Activated naive CD4-positive, alpha-beta T cell treated with anti-CD3 and anti-CD28 coated beads, Interleukin-2, amount 10 ng/mL, durations not matched to agents 7 days and 5 days (primary cell): ENCODE measurements around the gene PCDH9.

ENCODE experiments used
- CTCF ChIA-PET: fragments of 350-600 bp; sonication (Branson Sonifier 250); formaldehyde crosslinking; loops from one replicate; lab custom pipeline; 2021; ENCODE audit warnings: antibody characterized with exemption; lab: Charles Lee
- DNase-seq: peaks from one replicate; pipeline ENCODE4 v3.0.0-alpha.2; 2020
- H3K27ac Mint-ChIP-seq: one replicate; pipeline ENCODE4 v1.8.0; 2021; ENCODE audit warnings: mild to moderate bottlenecking, moderate library complexity, mixed read lengths
- H3K27me3 Mint-ChIP-seq: one replicate; pipeline ENCODE4 v1.8.0; 2021; ENCODE audit warnings: mild to moderate bottlenecking, mixed read lengths
- H3K36me3 Mint-ChIP-seq: one replicate; pipeline ENCODE4 v1.8.0; 2021; ENCODE audit warnings: mixed read lengths
- H3K4me1 Mint-ChIP-seq: one replicate; pipeline ENCODE4 v1.8.0; 2021; ENCODE audit warnings: mixed read lengths
- H3K4me3 Mint-ChIP-seq: one replicate; pipeline ENCODE4 v1.8.0; 2021; ENCODE audit warnings: mild to moderate bottlenecking, moderate library complexity, mixed read lengths
- H3K9me3 Mint-ChIP-seq: one replicate; pipeline ENCODE4 v1.8.0; 2021; ENCODE audit warnings: mixed read lengths

PCDH9 gene

DNA sequence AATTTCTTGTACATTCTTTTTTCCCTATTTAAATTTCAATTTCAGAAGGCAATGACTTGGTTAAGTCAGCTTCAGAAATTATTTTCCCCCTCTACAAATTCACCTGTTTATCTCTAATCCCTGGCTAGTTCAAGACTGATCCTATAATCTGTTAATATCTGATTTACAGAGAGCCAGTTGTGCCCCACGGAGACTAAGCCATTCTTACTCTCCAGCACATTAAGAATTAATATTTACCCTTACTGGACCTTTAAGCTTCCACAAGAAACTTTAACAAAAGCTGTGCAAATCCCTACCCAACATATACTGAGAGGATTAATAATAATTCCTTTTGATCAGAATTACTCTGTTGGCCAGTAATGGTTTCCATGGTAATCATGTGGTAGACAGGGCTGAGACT is 786.2 kb downstream of the PCDH9 start:
- Mint-ChIP-seq H3K36me3 (no peaks in the 10 kb centered on the region), H3K4me1 (no peaks in the 10 kb centered on the region), H3K4me3 (no peak overlapping the region), H3K27ac (no peak overlapping the region), H3K9me3 (no peaks in the 10 kb centered on the region), H3K27me3 (no peaks in the 10 kb centered on the region)
- DNase-seq: no peak
- CTCF ChIA-PET: no interaction called here

DNA sequence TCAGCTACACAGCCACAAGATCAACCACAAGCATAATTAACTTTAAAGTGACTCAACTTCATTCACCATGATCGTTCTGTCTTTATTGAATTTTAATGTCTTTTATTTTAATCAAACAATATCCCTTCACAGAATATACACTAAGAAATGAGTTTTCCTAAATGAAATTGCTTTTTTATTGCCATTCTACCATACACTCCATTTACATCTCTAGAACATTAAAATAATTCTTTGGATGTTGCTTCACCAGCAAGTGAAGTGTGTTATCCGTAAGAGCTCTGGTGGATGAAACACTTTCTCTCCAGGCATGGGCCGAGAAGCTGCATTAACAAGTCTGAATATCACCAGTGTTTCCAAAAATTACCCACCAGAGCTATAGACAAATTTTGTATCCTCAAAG is 789.2 kb downstream of the PCDH9 start:
- no peak overlapping the region for H3K27ac Mint-ChIP-seq
- no peak overlapping the region for H3K4me3 Mint-ChIP-seq
- no peaks in the 10 kb centered on the region for H3K36me3 Mint-ChIP-seq
- H3K9me3 Mint-ChIP-seq: peaks cover 3% of the 10 kb centered on the region
- no peaks in the 10 kb centered on the region for H3K27me3 Mint-ChIP-seq
- DNase-seq: no peak
- CTCF ChIA-PET: no interaction called here
- H3K4me1 Mint-ChIP-seq: no peaks in the 10 kb centered on the region

DNA sequence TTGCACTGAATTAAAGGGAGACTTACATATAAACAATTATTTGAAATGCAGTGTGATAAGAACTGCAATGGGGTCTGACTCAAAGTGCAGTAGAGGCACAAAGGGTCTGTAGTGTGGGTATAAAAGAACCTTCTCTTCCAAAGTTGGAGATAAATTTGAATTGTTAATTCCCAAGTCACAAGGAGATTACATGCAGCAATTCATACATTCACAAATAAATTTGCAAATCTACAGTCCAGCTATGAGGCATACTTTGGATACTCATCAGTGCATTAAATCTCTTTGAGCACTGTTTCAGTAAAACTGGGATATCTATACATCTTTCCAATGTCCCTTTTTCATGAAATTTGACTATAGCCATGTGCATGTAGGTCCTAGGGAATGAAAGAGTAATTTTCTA is 799.4 kb downstream of the PCDH9 start:
- Mint-ChIP-seq H3K27me3 (no peaks in the 10 kb centered on the region), H3K27ac (no peak overlapping the region), H3K9me3 (no peaks in the 10 kb centered on the region), H3K4me3 (no peak overlapping the region), H3K4me1 (no peaks in the 10 kb centered on the region), H3K36me3 (no peaks in the 10 kb centered on the region)
- CTCF ChIA-PET: no interaction called here
- no peak for DNase-seq

DNA sequence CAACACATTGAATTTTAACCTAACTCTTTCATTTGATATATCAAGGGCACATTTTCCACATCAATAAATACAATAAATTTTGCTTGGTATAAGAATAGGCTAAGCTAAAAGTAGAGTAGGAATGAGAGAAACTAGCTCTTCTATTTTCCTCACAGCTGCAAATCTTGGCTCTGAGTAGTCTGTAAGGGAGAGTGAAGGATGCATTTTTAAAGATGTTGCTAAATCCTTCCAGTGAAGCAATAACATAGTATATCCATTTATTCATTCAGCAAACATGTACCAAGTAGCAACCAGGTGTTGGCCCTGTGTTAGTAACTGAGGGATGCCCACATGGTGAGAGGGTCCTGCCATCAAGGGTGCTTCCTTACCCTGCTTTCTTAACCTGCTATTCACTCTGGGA is 799.9 kb downstream of the PCDH9 start:
- no peaks in the 10 kb centered on the region for H3K27me3 Mint-ChIP-seq
- no peak for DNase-seq
- H3K9me3 Mint-ChIP-seq: no peaks in the 10 kb centered on the region
- H3K36me3 Mint-ChIP-seq: no peaks in the 10 kb centered on the region
- H3K27ac Mint-ChIP-seq: no peak overlapping the region
- H3K4me3 Mint-ChIP-seq: no peak overlapping the region
- CTCF ChIA-PET: no interaction called here
- no peaks in the 10 kb centered on the region for H3K4me1 Mint-ChIP-seq

DNA sequence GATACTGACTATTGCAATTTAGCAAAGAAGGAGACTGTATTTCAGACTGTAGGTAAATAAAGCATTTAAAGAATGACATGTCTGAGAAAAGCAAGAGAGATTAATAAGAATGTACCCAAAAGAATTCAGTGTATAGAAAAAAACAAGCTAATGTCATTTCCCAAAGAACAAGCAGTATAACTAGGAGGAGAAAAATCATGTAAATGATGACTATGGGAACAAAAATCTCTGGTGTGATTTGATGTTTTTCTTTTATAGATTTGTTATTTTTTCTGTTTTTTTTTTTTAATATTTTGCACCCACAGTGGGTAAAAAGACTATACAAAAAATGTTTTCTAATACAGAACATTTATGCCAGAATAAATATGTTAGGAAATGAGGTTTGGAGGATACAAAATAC is 801.0 kb downstream of the PCDH9 start:
- no peaks in the 10 kb centered on the region for H3K36me3 Mint-ChIP-seq
- H3K4me3 Mint-ChIP-seq: no peak overlapping the region
- no peak overlapping the region for H3K27ac Mint-ChIP-seq
- CTCF ChIA-PET: interaction anchor here (1.4 kb wide), 1 partner anchor 692 kb away, joined by 3 read pairs; no protein-coding TSS in a partner anchor
- no peaks in the 10 kb centered on the region for H3K4me1 Mint-ChIP-seq
- no peaks in the 10 kb centered on the region for H3K27me3 Mint-ChIP-seq
- H3K9me3 Mint-ChIP-seq: no peaks in the 10 kb centered on the region
- DNase-seq: no peak

DNA sequence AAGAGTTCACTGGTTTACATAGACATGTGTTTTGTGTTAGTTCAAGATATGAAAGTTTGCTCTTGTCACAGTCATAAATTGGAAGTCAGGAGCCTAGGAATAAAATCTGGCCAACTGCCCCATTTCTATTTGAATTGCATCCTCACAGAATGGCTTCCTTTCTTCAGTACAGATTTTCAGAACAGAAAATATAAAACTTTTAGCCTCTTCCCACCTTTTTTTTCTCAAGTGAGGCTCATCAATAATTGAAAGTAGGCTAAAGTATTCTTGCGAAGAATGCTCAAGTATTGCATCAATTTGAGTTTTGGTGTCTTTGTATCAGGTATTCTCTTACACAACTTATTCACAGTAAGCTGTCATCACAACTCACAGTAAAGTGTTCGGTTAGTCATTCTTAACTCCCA is 802.7 kb downstream of the PCDH9 start:
- Mint-ChIP-seq H3K4me1 (no peaks in the 10 kb centered on the region), H3K27me3 (no peaks in the 10 kb centered on the region), H3K4me3 (no peak overlapping the region), H3K9me3 (no peaks in the 10 kb centered on the region), H3K36me3 (no peaks in the 10 kb centered on the region), H3K27ac (no peak overlapping the region)
- CTCF ChIA-PET: no interaction called here
- DNase-seq: no peak

DNA sequence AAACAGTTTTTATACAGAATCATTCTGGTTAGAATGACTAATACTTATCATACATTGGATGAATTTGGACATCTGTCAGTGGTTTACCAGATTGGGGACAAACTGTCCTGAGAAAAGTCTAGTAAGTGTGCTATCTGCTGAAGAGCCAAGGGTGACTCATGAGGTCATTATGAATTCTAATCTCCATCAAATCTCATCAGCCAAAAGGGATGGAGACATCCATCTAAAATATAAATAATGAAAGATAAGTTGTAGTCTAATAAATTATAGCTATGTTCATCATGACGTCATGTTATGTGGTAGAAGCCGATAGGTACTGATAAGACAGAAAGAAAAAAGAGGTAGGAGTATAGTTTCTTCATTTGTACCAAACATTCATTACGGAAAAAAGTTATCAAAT is 804.4 kb downstream of the PCDH9 start:
- Mint-ChIP-seq H3K4me1 (no peaks in the 10 kb centered on the region), H3K27me3 (no peaks in the 10 kb centered on the region), H3K9me3 (peaks cover 4% of the 10 kb centered on the region), H3K36me3 (no peaks in the 10 kb centered on the region), H3K27ac (no peak overlapping the region), H3K4me3 (no peak overlapping the region)
- DNase-seq: no peak
- CTCF ChIA-PET: no interaction called here

DNA sequence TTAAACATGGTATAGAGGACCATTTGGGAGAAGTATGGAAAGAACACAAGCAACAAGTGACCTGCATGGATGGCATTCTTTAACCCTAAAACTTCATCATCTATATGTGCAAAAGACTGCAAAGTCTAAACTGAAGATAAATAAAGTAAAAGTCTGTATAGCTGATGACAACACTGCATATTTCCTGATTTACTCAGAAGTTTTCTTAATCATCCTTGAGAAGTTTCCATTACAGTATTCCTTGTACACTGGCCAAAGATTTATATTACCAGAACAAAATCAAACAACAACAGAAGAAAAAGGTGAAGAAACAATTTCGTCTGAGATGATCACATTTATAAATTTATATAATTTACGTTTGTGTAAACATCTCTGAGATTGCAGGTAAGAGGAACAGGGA is 805.7 kb downstream of the PCDH9 start:
- H3K27ac Mint-ChIP-seq: no peak overlapping the region
- CTCF ChIA-PET: no interaction called here
- H3K4me3 Mint-ChIP-seq: no peak overlapping the region
- H3K4me1 Mint-ChIP-seq: no peaks in the 10 kb centered on the region
- no peak for DNase-seq
- H3K9me3 Mint-ChIP-seq: peaks cover 4% of the 10 kb centered on the region
- H3K36me3 Mint-ChIP-seq: no peaks in the 10 kb centered on the region
- no peaks in the 10 kb centered on the region for H3K27me3 Mint-ChIP-seq

DNA sequence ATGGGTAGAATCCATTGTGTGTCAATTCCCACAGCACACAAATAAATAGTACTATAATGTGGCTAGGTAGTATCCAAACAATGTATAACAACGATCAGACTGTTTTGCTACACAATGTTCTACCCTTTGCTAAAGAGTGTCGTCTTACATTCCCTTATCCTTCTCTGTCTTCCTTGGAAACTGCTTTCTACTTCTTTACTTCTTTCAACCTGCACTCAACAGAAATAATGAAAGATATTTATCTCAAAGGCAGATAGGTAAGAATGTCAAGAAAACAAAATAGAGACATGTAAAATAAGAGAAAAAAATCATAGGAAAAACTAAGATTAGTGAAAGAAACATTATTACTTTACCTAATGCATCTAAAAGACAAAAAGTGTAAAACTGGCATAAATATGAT is 814.7 kb downstream of the PCDH9 start:
- CTCF ChIA-PET: no interaction called here
- Mint-ChIP-seq H3K9me3 (peaks cover 6% of the 10 kb centered on the region), H3K27me3 (no peaks in the 10 kb centered on the region), H3K36me3 (no peaks in the 10 kb centered on the region), H3K4me3 (no peak overlapping the region), H3K27ac (no peak overlapping the region), H3K4me1 (no peaks in the 10 kb centered on the region)
- DNase-seq: no peak

DNA sequence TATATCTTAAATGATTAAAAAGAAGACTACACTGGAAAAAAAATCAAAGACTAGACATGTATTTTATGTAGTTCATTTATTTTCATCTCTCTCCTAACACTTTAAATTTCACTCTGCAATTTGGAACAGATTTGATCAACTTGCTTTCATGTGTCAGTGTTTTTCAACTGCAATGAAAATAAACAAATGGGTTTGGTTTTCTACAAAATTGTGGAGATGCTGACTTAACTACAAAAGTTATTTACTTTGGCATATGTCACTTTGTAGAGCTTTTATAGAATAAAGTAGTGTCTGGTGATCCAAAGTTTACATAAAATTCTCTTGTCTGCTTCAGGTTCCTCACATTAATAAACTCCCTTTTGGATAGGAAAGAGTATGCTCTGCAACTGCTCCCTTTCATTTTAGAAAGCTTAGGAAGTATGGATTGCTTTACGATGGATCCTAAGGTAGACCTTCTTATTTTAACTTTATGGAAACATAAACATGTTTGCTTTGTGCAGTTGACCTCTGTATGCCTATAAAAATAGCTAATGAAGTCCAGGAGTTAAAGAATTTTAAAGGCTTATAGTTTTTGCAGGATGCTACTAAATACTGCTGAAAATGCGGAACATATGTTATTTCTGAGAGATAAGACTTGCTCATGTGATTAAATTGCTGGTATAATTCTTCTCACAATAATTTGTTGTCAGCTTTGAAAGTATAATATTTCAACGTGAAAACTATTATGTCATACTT is 815.9 kb downstream of the PCDH9 start:
- H3K4me1 Mint-ChIP-seq: no peaks in the 10 kb centered on the region
- H3K27me3 Mint-ChIP-seq: no peaks in the 10 kb centered on the region
- CTCF ChIA-PET: no interaction called here
- no peak for DNase-seq
- peaks cover 6% of the 10 kb centered on the region for H3K9me3 Mint-ChIP-seq
- H3K36me3 Mint-ChIP-seq: no peaks in the 10 kb centered on the region
- no peak overlapping the region for H3K4me3 Mint-ChIP-seq
- H3K27ac Mint-ChIP-seq: no peak overlapping the region

DNA sequence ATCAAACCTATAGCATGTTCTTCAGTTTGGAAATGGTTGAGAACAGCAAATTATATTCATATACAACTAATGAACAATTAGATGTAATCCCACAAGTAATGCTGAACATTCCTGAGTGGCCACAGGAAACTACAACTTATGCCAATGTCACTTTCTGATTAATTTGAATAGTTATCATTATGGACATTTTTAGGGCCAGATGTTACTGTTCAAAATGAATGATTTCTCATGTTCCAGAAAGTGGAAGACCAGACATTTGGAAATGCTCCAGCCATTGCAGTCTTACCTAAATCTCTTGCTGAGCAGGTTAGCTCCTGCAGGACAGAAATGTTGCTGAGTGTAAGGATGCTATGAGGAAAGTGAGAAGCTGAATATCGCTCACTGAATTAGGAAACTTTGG is 819.8 kb downstream of the PCDH9 start:
- Mint-ChIP-seq H3K27ac (no peak overlapping the region), H3K4me3 (no peak overlapping the region), H3K9me3 (no peaks in the 10 kb centered on the region), H3K27me3 (no peaks in the 10 kb centered on the region), H3K4me1 (no peaks in the 10 kb centered on the region), H3K36me3 (no peaks in the 10 kb centered on the region)
- DNase-seq: no peak
- CTCF ChIA-PET: no interaction called here

DNA sequence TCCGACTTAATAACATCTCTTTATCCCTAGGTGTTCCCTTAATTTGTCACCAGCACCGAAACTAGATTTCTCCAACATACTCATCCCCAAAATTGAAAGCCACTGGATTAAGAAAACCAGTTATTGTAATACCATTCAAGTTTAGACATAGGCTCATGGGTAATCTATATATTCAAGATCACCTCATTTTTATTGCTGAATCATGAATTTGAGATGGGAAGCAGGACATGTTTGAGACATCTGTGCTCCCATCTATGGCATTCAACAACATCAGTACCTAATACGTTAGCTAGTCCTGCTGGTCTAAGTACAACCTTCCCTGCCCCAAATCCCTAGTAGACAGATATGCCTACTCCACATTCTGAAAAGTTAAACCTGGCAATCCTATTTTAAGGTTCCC is 820.6 kb downstream of the PCDH9 start:
- Mint-ChIP-seq H3K4me3 (no peak overlapping the region), H3K9me3 (no peaks in the 10 kb centered on the region), H3K27me3 (no peaks in the 10 kb centered on the region), H3K4me1 (no peaks in the 10 kb centered on the region), H3K36me3 (no peaks in the 10 kb centered on the region), H3K27ac (no peak overlapping the region)
- DNase-seq: no peak
- CTCF ChIA-PET: no interaction called here

DNA sequence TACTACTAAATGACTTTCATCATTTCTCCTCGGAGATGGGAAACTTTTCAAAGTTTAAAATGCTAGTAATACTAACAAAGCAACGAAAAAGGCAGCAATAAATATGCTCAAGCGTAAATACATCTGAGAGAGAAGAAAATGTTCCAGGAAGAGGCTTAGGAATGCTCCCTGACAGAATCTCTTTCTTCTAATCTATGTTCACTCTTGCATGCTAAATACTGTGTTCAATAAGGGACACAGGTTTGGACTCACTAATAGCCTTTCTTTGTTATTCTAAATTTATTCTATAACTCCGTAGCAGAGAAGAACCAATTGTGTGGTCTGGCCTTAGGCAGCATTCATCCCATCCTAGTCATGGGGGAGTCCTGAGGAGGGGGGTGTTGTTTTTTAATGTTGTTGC is 823.0 kb downstream of the PCDH9 start:
- Mint-ChIP-seq H3K36me3 (no peaks in the 10 kb centered on the region), H3K4me1 (no peaks in the 10 kb centered on the region), H3K9me3 (no peaks in the 10 kb centered on the region), H3K27ac (no peak overlapping the region), H3K27me3 (no peaks in the 10 kb centered on the region), H3K4me3 (no peak overlapping the region)
- CTCF ChIA-PET: no interaction called here
- no peak for DNase-seq

DNA sequence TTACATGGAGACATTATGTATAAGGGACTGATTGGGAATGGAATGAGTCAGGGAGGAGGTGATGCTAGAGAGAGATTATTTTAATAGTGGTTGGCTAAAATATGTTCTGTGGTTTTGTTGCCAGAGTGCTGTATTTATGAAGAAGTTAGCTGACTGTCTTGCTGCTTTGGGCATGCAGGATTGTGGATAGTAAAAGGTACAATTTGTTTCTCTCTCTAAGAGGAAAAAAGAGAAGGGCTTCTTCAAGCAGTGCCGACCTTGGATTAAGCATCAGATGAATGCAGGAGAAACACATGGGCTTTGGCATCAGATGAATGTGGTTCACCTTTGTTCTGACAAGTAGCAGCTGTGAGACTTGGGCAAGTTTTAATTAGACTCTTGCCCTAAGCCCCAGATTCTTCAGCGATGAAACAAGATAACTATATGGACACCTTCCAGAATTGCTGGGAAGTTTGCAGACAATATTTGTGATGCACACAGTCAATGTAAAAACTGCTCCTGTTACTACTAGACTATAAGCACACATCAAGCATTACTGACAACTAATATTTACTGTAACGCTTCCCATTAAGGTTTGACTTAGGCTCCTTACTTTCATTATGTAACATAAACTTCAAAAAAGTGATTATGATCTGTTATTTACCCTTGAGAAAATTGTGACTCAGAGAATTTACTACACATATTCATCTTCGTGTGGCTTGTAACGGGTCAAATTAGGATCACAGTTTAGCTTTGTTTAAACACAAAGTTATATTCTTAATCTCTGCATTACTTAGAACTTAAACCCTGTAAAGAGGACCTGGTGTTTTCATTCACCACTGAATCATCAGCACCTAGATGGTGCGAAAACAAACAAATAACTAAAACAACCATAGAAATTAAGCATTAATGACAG is 824.0 kb downstream of the PCDH9 start:
- H3K4me3 Mint-ChIP-seq: no peak overlapping the region
- H3K27me3 Mint-ChIP-seq: no peaks in the 10 kb centered on the region
- no peaks in the 10 kb centered on the region for H3K4me1 Mint-ChIP-seq
- DNase-seq: no peak
- H3K36me3 Mint-ChIP-seq: no peaks in the 10 kb centered on the region
- CTCF ChIA-PET: no interaction called here
- H3K27ac Mint-ChIP-seq: no peak overlapping the region
- H3K9me3 Mint-ChIP-seq: no peaks in the 10 kb centered on the region

DNA sequence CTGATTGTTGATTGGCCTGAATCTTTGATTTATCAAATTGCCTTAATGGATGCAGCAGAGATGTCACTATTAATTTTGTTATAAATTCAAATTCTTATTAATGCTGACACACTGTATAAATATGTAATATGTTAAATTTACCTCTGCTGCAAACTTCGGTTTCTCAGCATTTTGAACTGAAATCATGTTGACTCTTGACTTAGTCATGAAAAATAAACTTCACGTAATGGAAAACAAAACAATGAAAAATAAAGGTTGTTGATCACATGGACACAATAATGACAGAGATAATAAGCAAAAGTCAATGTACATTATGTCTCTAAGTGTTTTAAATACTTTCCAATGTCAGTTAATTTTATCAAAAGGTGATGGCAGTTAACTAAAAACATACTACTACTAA is 827.6 kb downstream of the PCDH9 start:
- no peaks in the 10 kb centered on the region for H3K9me3 Mint-ChIP-seq
- no peaks in the 10 kb centered on the region for H3K27me3 Mint-ChIP-seq
- no peak for DNase-seq
- CTCF ChIA-PET: no interaction called here
- H3K4me3 Mint-ChIP-seq: no peak overlapping the region
- no peaks in the 10 kb centered on the region for H3K36me3 Mint-ChIP-seq
- no peaks in the 10 kb centered on the region for H3K4me1 Mint-ChIP-seq
- H3K27ac Mint-ChIP-seq: no peak overlapping the region
